Upper lobe of right lung (tissue), 1 donor: ENCODE measurements around the gene HDLBP. TPM values are rescaled to one million over a fixed set of nuclear protein-coding genes. Genes with fewer than 3 reads are reported as not detected.

Source experiments
- ATAC-seq: fragments of 200-7000 bp; cut with Tn5 transposase; one replicate; pipeline ENCODE4 v1.9.1; 2020; ENCODE audit warnings: mild to moderate bottlenecking, moderate library complexity
- DNase-seq: peaks from one replicate; pipeline ENCODE4 v3.0.0-alpha.2; 2020
- H3K27ac ChIP-seq: fragments of 200-600 bp; one replicate; pipeline ENCODE4 v1.8.0; 2022
- H3K27me3 ChIP-seq: fragments of 200-600 bp; one replicate; pipeline ENCODE4 v1.8.0; 2022; ENCODE audit warnings: mild to moderate bottlenecking
- H3K36me3 ChIP-seq: fragments of 200-600 bp; one replicate; pipeline ENCODE4 v1.8.0; 2022
- H3K4me1 ChIP-seq: fragments of 200-600 bp; one replicate; pipeline ENCODE4 v1.8.0; 2022
- H3K4me3 ChIP-seq: fragments of 200-600 bp; one replicate; pipeline ENCODE4 v1.8.0; 2022; ENCODE audit warnings: mild to moderate bottlenecking
- H3K9me3 ChIP-seq: fragments of 200-600 bp; one replicate; pipeline ENCODE4 v1.8.0; 2022
- CTCF ChIP-seq: fragments of 200-600 bp; IDR thresholded peaks from one replicate; pipeline ENCODE4 v1.8.0; 2022; ENCODE audit warnings: antibody characterized with exemption
- intact Hi-C: fragments of 100-400 bp; cut with DNase I; formaldehyde crosslinking; loops from one replicate; pipeline ENCODE4 v1.11.0; 2022
- total RNA-seq: library from RNA; stranded (reverse); fragmentation: NEBNext Ultra II Directional; extraction: Animal tissue kit (Norgen Biotek cat#: 25700); gene quantifications from one replicate; pipeline ENCODE4 v1.2.1, GENCODE V29; 2021
- donor health status: DM: no; HTN: yes; CAD: no; lungs with severe emphysema.

The HDLBP gene
- total RNA-seq, 1 donor from 2014 or later = 444 TPM

- no peaks in the 10 kb centered on the region for H3K9me3 ChIP-seq
- H3K4me3 ChIP-seq = no peak overlapping the region
- H3K27me3 ChIP-seq = no peaks in the 10 kb centered on the region
- no peak overlapping the region for H3K27ac ChIP-seq
- no peak for TF ChIP-seq CTCF
- peaks cover 86% of the 10 kb centered on the region for H3K36me3 ChIP-seq
- no peak for DNase-seq
- no peak for ATAC-seq
- intact Hi-C loops = no loop called here
- peaks cover 22% of the 10 kb centered on the region for H3K4me1 ChIP-seq
Observed at GRCh38 chr2:241265506-241265905, 50.0 kb downstream of the HDLBP start.

- Histone ChIP-seq H3K9me3 (no peaks in the 10 kb centered on the region), H3K27ac (no peak overlapping the region), H3K4me1 (peaks cover 4% of the 10 kb centered on the region), H3K27me3 (no peaks in the 10 kb centered on the region), H3K4me3 (no peak overlapping the region), H3K36me3 (peaks cover 95% of the 10 kb centered on the region)
- TF ChIP-seq CTCF = no peak
- ATAC-seq (no peak), DNase-seq (no peak)
- intact Hi-C loops = no loop called here
Observed at GRCh38 chr2:241263061-241263460, 52.4 kb downstream of the HDLBP start.

GRCh38 chr2:241261628-241262027, 53.8 kb downstream of the HDLBP start:
- Histone ChIP-seq H3K4me1 (peaks cover 4% of the 10 kb centered on the region), H3K27ac (no peak overlapping the region), H3K36me3 (peaks cover 95% of the 10 kb centered on the region), H3K27me3 (no peaks in the 10 kb centered on the region), H3K4me3 (no peak overlapping the region), H3K9me3 (no peaks in the 10 kb centered on the region)
- DNase-seq (no peak), ATAC-seq (peak; percentile 25)
- intact Hi-C loops = no loop called here
- TF ChIP-seq CTCF = no peak

GRCh38 chr2:241260911-241261310, 54.6 kb downstream of the HDLBP start:
- DNase-seq = no peak
- H3K4me1 ChIP-seq = peaks cover 4% of the 10 kb centered on the region
- H3K9me3 ChIP-seq = no peaks in the 10 kb centered on the region
- peaks cover 95% of the 10 kb centered on the region for H3K36me3 ChIP-seq
- intact Hi-C loops = no loop called here
- no peak overlapping the region for H3K27ac ChIP-seq
- H3K4me3 ChIP-seq = no peak overlapping the region
- no peak for ATAC-seq
- no peaks in the 10 kb centered on the region for H3K27me3 ChIP-seq
- no peak for TF ChIP-seq CTCF

- Histone ChIP-seq H3K36me3 (peaks cover 95% of the 10 kb centered on the region), H3K4me3 (no peak overlapping the region), H3K27ac (no peak overlapping the region), H3K27me3 (no peaks in the 10 kb centered on the region), H3K9me3 (no peaks in the 10 kb centered on the region), H3K4me1 (peaks cover 4% of the 10 kb centered on the region)
- intact Hi-C loops = no loop called here
- no peak for TF ChIP-seq CTCF
- DNase-seq (no peak), ATAC-seq (no peak)
Observed at GRCh38 chr2:241258505-241259280, 56.8 kb downstream of the HDLBP start.
